Body of pancreas (tissue), 4 donors: ENCODE measurements around the gene DMD. TPM values are rescaled to one million over a fixed set of nuclear protein-coding genes. Genes with fewer than 3 reads are reported as not detected.
"Not testable (repeated sequence)": the region's sequence is repeated elsewhere in the genome, so short reads cannot be mapped to it uniquely, and the experiment has no call there.

Source experiments
- ATAC-seq: fragments of 150-250 bp; one replicate; pipeline ENCODE4 v1.9.1; 2016
- DNase-seq, 4 donors: peaks; one replicate each; pipeline ENCODE4 v3.0.0-alpha.2; 2019
- H3K27ac ChIP-seq, 4 donors: fragments of 200-600 bp; sonication (generic); 1 replicate in 3 of 4; 2 replicates in 1 of 4; pipeline versions ENCODE4 v1.5.1 to v1.6.1; 2016 to 2019; ENCODE audit warnings: mild to moderate bottlenecking in 1 of 4, mixed read lengths in 1 of 4, moderate library complexity in 1 of 4
- H3K27me3 ChIP-seq, 2 donors: fragments of 200-600 bp; sonication (generic); one replicate each; pipeline ENCODE4 v1.6.0; 2016; ENCODE audit warnings: mild to moderate bottlenecking in 1 of 2
- H3K36me3 ChIP-seq, 2 donors: fragments of 200-600 bp; sonication (generic); replicated peaks in 1 of 2; 2 replicates each; pipeline ENCODE4 v1.5.1; 2016; ENCODE audit warnings: low read depth in 2 of 2; ENCODE audit not compliant: insufficient read depth in 1 of 2
- H3K4me1 ChIP-seq: fragments of 200-600 bp; sonication (generic); one replicate; pipeline ENCODE4 v1.6.0; 2016
- H3K4me3 ChIP-seq, 2 donors: fragments of 200-600 bp; sonication (generic); 1 replicate in 1 of 2; 2 replicates in 1 of 2; pipeline ENCODE4 v1.5.1; 2016 to 2019
- H3K9me3 ChIP-seq, 3 donors: fragments of 200-600 bp; sonication (generic); 1 replicate in 2 of 3; 2 replicates in 1 of 3; pipeline ENCODE4 v1.5.1; 2016
- CTCF ChIP-seq, 7 experiments: fragments of 450-650 bp in 4 of 7; fragments of 200-600 bp in 3 of 7; sonication (generic) in 3 of 7; IDR thresholded peaks; one replicate each; pipeline ENCODE4 v1.5.1; 2016 to 2019; ENCODE audit warnings: antibody characterized with exemption in 7 of 7
- POLR2A ChIP-seq, 3 donors: fragments of 450-650 bp; IDR thresholded peaks; one replicate each; pipeline ENCODE4 v1.6.1; 2016; ENCODE audit warnings: antibody characterized with exemption in 3 of 3, mild to moderate bottlenecking in 2 of 3
- WGBS, 2 donors: methylation state at CpG; one replicate each; pipeline ENCODE4 v1.1.5; 2017; 5-methylcytosine and 5-hydroxymethylcytosine counted together
- intact Hi-C: fragments of 100-400 bp; cut with DNase I; formaldehyde crosslinking; loops from one replicate; pipeline ENCODE4 v1.15.1; 2023
- total RNA-seq, 2 donors: library from RNA; depleted of rRNA; stranded (reverse); fragments of >200 nt; gene quantifications; one replicate each; pipeline ENCODE4 v1.1.0, GENCODE V29; 2016

The DMD gene
- total RNA-seq, 2 donors from 2014 or later = 28.5 to 38.6 TPM

GRCh38 chrX:32545101-32545500 lies 666.2 kb downstream of the DMD start:
- H3K36me3 ChIP-seq = no peaks in the 10 kb centered on the region
- 62 to 65% methylated on average over 1 of the region's 1 CpG for WGBS, 2 donors

GRCh38 chrX:32538554-32538953 lies 672.8 kb downstream of the DMD start:
- intact Hi-C loops = no loop called here
- H3K27me3 ChIP-seq = no peaks in the 10 kb centered on the region

More at GRCh38 chrX:32545101-32545500, 666.2 kb downstream of the DMD start:
- no peak for ATAC-seq
- H3K4me1 ChIP-seq = no peaks in the 10 kb centered on the region
- H3K27ac ChIP-seq = no peak overlapping the region
- intact Hi-C loops = no loop called here
- H3K27me3 ChIP-seq = no peaks in the 10 kb centered on the region
- no peaks in the 10 kb centered on the region for H3K9me3 ChIP-seq
- DNase-seq = no peak
- TF ChIP-seq CTCF (IDR thresholded peaks at IDR 0.05) = no peak
- no peak for TF ChIP-seq POLR2A (IDR thresholded peaks at IDR 0.05)
- H3K4me3 ChIP-seq = no peak overlapping the region

GRCh38 chrX:32533848-32534247 lies 677.5 kb downstream of the DMD start:
- no peak for TF ChIP-seq POLR2A (IDR thresholded peaks at IDR 0.05)
- no peak for TF ChIP-seq CTCF (IDR thresholded peaks at IDR 0.05)
- Histone ChIP-seq H3K4me3 (no peak overlapping the region), H3K9me3 (no peaks in the 10 kb centered on the region), H3K4me1 (no peaks in the 10 kb centered on the region), H3K27ac (no peak overlapping the region), H3K27me3 (no peaks in the 10 kb centered on the region), H3K36me3 (no peaks in the 10 kb centered on the region)
- ATAC-seq (no peak), DNase-seq (no peak)
- intact Hi-C loops = no loop called here
- WGBS, 2 donors = 72 to 73% methylated on average over 4 of the region's 4 CpGs

More at GRCh38 chrX:32538554-32538953, 672.8 kb downstream of the DMD start:
- TF ChIP-seq CTCF (IDR thresholded peaks at IDR 0.05) (no peak), POLR2A (IDR thresholded peaks at IDR 0.05) (no peak)
- 79 to 86% methylated on average over 8 of the region's 8 CpGs for WGBS, 2 donors
- no peaks in the 10 kb centered on the region for H3K9me3 ChIP-seq
- no peak overlapping the region for H3K4me3 ChIP-seq
- H3K36me3 ChIP-seq = no peaks in the 10 kb centered on the region
- DNase-seq (no peak), ATAC-seq (no peak)
- H3K4me1 ChIP-seq = no peaks in the 10 kb centered on the region
- no peak overlapping the region for H3K27ac ChIP-seq

- Histone ChIP-seq H3K27ac (no peak overlapping the region), H3K27me3 (no peaks in the 10 kb centered on the region), H3K4me1 (no peaks in the 10 kb centered on the region), H3K36me3 (no peaks in the 10 kb centered on the region), H3K4me3 (no peak overlapping the region), H3K9me3 (no peaks in the 10 kb centered on the region)
- no peak for ATAC-seq
- WGBS, 2 donors = 85 to 86% methylated on average over 4 of the region's 4 CpGs
- DNase-seq = no peak
- TF ChIP-seq CTCF (IDR thresholded peaks at IDR 0.05) = no peak
- TF ChIP-seq POLR2A (IDR thresholded peaks at IDR 0.05) = no peak
- intact Hi-C loops = no loop called here
Observed at GRCh38 chrX:32532262-32532661, 679.1 kb downstream of the DMD start.

GRCh38 chrX:32530802-32531403 lies 680.4 kb downstream of the DMD start:
- no peaks in the 10 kb centered on the region for H3K9me3 ChIP-seq
- no peak overlapping the region for H3K4me3 ChIP-seq
- no peaks in the 10 kb centered on the region for H3K36me3 ChIP-seq
- no peak for TF ChIP-seq POLR2A (IDR thresholded peaks at IDR 0.05)
- peak in 6 of 7 experiments; percentile 26 to 57 (median 42) for TF ChIP-seq CTCF (IDR thresholded peaks at IDR 0.05)
- 0 to 1% methylated on average over 3 of the region's 3 CpGs for WGBS, 2 donors
- intact Hi-C loops = no loop called here
- H3K4me1 ChIP-seq = no peaks in the 10 kb centered on the region
- H3K27ac ChIP-seq = no peak overlapping the region
- ATAC-seq (no peak), DNase-seq (peak; percentile 11 to 30 (median 18))
- no peaks in the 10 kb centered on the region for H3K27me3 ChIP-seq

GRCh38 chrX:32528451-32528850 lies 682.9 kb downstream of the DMD start:
- ATAC-seq, H3K36me3 ChIP-seq, intact Hi-C loops, H3K4me1 ChIP-seq, H3K27me3 ChIP-seq, H3K27ac ChIP-seq, DNase-seq, H3K4me3 ChIP-seq, H3K9me3 ChIP-seq: not testable (repeated sequence)
